Vagina (tissue), 2 donors: Measurements from ENCODE around the gene ZBTB8OS.

ENCODE experiments used
- POLR2AphosphoS5 ChIP-seq, 2 donors: sonication (generic); formaldehyde crosslinking; IDR thresholded peaks; one replicate each; pipeline ENCODE4 v1.9.0; 2017; ENCODE audit warnings: antibody characterized with exemption in 2 of 2, mild to moderate bottlenecking in 2 of 2, low read depth in 1 of 2; ENCODE audit not compliant: insufficient read depth in 1 of 2
- TF ChIP-seq, protein P1 (sequence below), 3 experiments: fragments of 450-650 bp in 2 of 3; fragments of 200-600 bp in 1 of 3; sonication (generic) in 1 of 3; IDR thresholded peaks; one replicate each; pipeline ENCODE4 v1.5.1; 2017 to 2019; ENCODE audit warnings: antibody characterized with exemption in 3 of 3, mild to moderate bottlenecking in 2 of 3, moderate library complexity in 2 of 3

DNA sequence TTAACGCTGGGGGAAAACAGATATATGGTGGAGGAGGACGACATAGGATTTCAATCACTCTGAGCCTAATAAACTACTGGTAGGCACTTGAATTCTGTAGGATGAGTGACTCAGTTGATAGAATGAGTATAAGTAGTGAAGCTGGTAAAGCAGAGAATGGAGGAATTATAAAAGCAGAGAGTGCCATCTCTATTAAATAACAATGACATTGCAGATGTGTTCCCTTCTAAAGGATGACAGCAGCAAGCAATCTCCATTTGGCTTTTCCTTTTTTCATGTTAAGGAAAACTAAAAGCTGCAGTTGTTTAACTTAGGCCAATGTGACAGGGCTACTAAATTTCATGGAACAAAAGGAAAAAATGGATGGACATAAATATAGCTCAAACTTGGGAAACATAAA, 17.5 kb downstream of the ZBTB8OS start:
- TF ChIP-seq POLR2AphosphoS5 (IDR thresholded peaks at IDR 0.05; ENCODE audit: insufficient read depth in 1 of 2, low read depth in 1 of 2) = no peak
- TF ChIP-seq, protein P1, sequence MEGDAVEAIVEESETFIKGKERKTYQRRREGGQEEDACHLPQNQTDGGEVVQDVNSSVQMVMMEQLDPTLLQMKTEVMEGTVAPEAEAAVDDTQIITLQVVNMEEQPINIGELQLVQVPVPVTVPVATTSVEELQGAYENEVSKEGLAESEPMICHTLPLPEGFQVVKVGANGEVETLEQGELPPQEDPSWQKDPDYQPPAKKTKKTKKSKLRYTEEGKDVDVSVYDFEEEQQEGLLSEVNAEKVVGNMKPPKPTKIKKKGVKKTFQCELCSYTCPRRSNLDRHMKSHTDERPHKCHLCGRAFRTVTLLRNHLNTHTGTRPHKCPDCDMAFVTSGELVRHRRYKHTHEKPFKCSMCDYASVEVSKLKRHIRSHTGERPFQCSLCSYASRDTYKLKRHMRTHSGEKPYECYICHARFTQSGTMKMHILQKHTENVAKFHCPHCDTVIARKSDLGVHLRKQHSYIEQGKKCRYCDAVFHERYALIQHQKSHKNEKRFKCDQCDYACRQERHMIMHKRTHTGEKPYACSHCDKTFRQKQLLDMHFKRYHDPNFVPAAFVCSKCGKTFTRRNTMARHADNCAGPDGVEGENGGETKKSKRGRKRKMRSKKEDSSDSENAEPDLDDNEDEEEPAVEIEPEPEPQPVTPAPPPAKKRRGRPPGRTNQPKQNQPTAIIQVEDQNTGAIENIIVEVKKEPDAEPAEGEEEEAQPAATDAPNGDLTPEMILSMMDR (IDR thresholded peaks at IDR 0.05) = no peak
